ENCODE measurements around the gene ICE1. TPM values are rescaled to one million over a fixed set of nuclear protein-coding genes. Genes with fewer than 3 reads are reported as not detected.
"Not testable (repeated sequence)": the region's sequence is repeated elsewhere in the genome, so short reads cannot be mapped to it uniquely, and the experiment has no call there.

The ICE1 gene
- total RNA-seq, 1 donor from 2014 or later = 36.3 TPM

- not testable (repeated sequence) for FAIRE-seq; DNase-seq (ENCODE audit: low spot score in 2 of 2)
Measured at GRCh38 chr5:5395093-5395492, 27.4 kb upstream of the ICE1 start.

- DNase-seq (ENCODE audit: low spot score in 2 of 2) = no peak
- no peak for FAIRE-seq
Measured at GRCh38 chr5:5398071-5398470, 24.4 kb upstream of the ICE1 start.

- DNase-seq (ENCODE audit: low spot score in 2 of 2) (no peak), FAIRE-seq (no peak)
Measured at GRCh38 chr5:5401095-5401494, 21.4 kb upstream of the ICE1 start.

- DNase-seq (ENCODE audit: low spot score in 2 of 2) = no peak
- FAIRE-seq = no peak
Measured at GRCh38 chr5:5403741-5404140, 18.7 kb upstream of the ICE1 start.

GRCh38 chr5:5404381-5404780 lies 18.1 kb upstream of the ICE1 start:
- FAIRE-seq (no peak), DNase-seq (ENCODE audit: low spot score in 2 of 2) (no peak)

- FAIRE-seq = no peak
- no peak for DNase-seq (ENCODE audit: low spot score in 2 of 2)
Measured at GRCh38 chr5:5405441-5405840, 17.0 kb upstream of the ICE1 start.

GRCh38 chr5:5407924-5408323 lies 14.6 kb upstream of the ICE1 start:
- no peak for DNase-seq (ENCODE audit: low spot score in 2 of 2)
- no peak for FAIRE-seq

GRCh38 chr5:5409151-5409810 lies 13.2 kb upstream of the ICE1 start:
- no peak for FAIRE-seq
- no peak for DNase-seq (ENCODE audit: low spot score in 2 of 2)

GRCh38 chr5:5413856-5414255 lies 8.6 kb upstream of the ICE1 start:
- FAIRE-seq; DNase-seq (ENCODE audit: low spot score in 2 of 2): not testable (repeated sequence)

GRCh38 chr5:5414999-5415398 lies 7.5 kb upstream of the ICE1 start:
- FAIRE-seq (no peak), DNase-seq (ENCODE audit: low spot score in 2 of 2) (no peak)

GRCh38 chr5:5416733-5417132 lies 5.7 kb upstream of the ICE1 start:
- FAIRE-seq (no peak), DNase-seq (ENCODE audit: low spot score in 2 of 2) (no peak)

- DNase-seq (ENCODE audit: low spot score in 2 of 2) (no peak), FAIRE-seq (no peak)
Measured at GRCh38 chr5:5418006-5418405, 4.5 kb upstream of the ICE1 start.

- FAIRE-seq (no peak), DNase-seq (ENCODE audit: low spot score in 2 of 2) (no peak)
Measured at GRCh38 chr5:5418764-5419163, 3.7 kb upstream of the ICE1 start.

- peak in 1 of 2 donors; percentile 31 for DNase-seq (ENCODE audit: low spot score in 2 of 2)
- FAIRE-seq = no peak
Measured at GRCh38 chr5:5419291-5420210, 2.9 kb upstream of the ICE1 start.

- no peak for DNase-seq (ENCODE audit: low spot score in 2 of 2)
Measured at GRCh38 chr5:5420251-5420650, 2.2 kb upstream of the ICE1 start.

GRCh38 chr5:5421149-5421960 lies 1.1 kb upstream of the ICE1 start:
- FAIRE-seq (no peak), DNase-seq (ENCODE audit: low spot score in 2 of 2) (no peak)

More at GRCh38 chr5:5420251-5420650, 2.2 kb upstream of the ICE1 start:
- no peak for FAIRE-seq

GRCh38 chr5:5422819-5423515 lies 490 bp downstream of the ICE1 start:
- FAIRE-seq = no peak
- no peak for DNase-seq (ENCODE audit: low spot score in 2 of 2)

GRCh38 chr5:5423586-5423985 lies 1.1 kb downstream of the ICE1 start:
- no peak for FAIRE-seq
- DNase-seq (ENCODE audit: low spot score in 2 of 2) = no peak

- FAIRE-seq (no peak), DNase-seq (ENCODE audit: low spot score in 2 of 2) (no peak)
Measured at GRCh38 chr5:5424736-5425135, 2.3 kb downstream of the ICE1 start.

- FAIRE-seq (no peak), DNase-seq (ENCODE audit: low spot score in 2 of 2) (no peak)
Measured at GRCh38 chr5:5430136-5430535, 7.7 kb downstream of the ICE1 start.

Data from frontal cortex (tissue), 4 donors.